ENCODE data around the gene WDR86.
A peak's percentile ranks its signal among the peaks of the same experiment; 100 is the strongest.

WDR86 gene

DNA sequence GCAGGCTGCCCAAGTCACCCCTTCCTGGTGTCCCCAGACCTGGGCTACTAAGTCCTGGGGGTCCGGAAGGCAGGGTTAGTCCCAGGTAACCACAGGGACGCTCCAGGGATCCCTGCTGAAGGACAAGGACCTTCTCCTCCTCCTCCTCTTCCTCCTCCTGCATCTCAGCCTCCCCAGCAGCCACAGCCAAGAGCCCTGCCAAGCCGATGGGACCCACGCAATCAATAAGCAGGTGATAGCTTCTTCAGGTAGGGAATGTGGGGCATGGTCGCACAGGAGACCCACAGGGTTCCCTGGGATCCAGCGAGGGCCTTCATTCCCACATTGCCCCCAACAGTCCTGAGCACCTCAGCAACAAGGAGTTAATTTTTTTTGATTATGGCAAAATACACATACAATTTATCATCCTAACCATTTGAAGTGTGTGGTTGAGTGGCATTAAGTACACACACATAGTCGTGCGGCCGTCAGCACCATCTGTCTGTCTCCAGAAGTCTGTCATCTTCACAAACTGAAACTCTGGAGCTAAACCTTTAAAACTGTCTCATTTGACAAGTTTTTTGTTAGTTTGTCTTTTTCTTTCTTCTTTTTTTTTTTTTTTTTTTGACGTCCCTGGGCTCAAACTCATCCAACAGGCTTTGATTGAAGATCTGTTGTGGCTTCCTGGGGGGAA is 18.0 kb upstream of the WDR86 start:
- no peak for DNase-seq
- Histone ChIP-seq H3K27me3 (ENCODE audit: insufficient read depth, low read depth, severe bottlenecking) (no peaks in the 10 kb centered on the region), H3K4me3 (ENCODE audit: low read depth, low read length) (no peak overlapping the region), H3K27ac (peak overlapping the region; percentile 79), H3K36me3 (no peaks in the 10 kb centered on the region), H3K9me3 (ENCODE audit: severe bottlenecking) (no peaks in the 10 kb centered on the region)
- TF ChIP-seq, protein P1, sequence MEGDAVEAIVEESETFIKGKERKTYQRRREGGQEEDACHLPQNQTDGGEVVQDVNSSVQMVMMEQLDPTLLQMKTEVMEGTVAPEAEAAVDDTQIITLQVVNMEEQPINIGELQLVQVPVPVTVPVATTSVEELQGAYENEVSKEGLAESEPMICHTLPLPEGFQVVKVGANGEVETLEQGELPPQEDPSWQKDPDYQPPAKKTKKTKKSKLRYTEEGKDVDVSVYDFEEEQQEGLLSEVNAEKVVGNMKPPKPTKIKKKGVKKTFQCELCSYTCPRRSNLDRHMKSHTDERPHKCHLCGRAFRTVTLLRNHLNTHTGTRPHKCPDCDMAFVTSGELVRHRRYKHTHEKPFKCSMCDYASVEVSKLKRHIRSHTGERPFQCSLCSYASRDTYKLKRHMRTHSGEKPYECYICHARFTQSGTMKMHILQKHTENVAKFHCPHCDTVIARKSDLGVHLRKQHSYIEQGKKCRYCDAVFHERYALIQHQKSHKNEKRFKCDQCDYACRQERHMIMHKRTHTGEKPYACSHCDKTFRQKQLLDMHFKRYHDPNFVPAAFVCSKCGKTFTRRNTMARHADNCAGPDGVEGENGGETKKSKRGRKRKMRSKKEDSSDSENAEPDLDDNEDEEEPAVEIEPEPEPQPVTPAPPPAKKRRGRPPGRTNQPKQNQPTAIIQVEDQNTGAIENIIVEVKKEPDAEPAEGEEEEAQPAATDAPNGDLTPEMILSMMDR (IDR thresholded peaks at IDR 0.05; ENCODE audit: low read depth, low read length): no peak

GRCh38 chr7:151426904-151427704 is 17.3 kb upstream of the WDR86 start:
- Histone ChIP-seq H3K9me3 (ENCODE audit: severe bottlenecking) (no peaks in the 10 kb centered on the region), H3K4me3 (ENCODE audit: low read depth, low read length) (no peak overlapping the region), H3K27ac (no peak overlapping the region; the same call in 1 of the 2 replicates), H3K36me3 (no peaks in the 10 kb centered on the region), H3K27me3 (ENCODE audit: insufficient read depth, low read depth, severe bottlenecking) (no peaks in the 10 kb centered on the region)
- DNase-seq: no peak
- TF ChIP-seq, protein P1 (IDR thresholded peaks at IDR 0.05; ENCODE audit: low read depth, low read length): no peak

DNA sequence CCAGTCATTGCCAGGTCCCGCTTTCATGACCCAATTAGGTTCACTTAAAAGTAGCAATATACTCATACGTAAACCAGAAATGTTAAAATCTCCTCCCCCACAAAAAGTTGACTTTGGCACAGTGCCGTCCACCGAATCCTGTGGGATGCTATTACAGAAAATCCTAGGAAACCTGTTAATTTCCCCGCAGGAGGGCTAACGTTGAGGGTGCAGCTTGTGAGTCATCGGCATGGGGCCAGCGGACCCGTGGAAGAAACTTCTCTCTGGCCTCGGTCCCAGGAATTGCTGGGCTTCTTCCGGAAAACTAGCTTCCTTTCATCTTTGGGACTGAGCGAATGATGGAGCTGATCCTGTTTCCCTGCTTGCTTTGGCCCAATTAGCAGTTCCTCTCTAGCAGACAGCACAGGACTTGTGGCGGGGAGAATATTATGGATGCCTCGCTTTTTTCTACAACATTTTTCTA is 16.6 kb upstream of the WDR86 start:
- H3K27ac ChIP-seq: no peak overlapping the region
- H3K4me3 ChIP-seq (ENCODE audit: low read depth, low read length): no peak overlapping the region
- no peaks in the 10 kb centered on the region for H3K36me3 ChIP-seq
- no peaks in the 10 kb centered on the region for H3K27me3 ChIP-seq (ENCODE audit: insufficient read depth, low read depth, severe bottlenecking)
- TF ChIP-seq, protein P1 (IDR thresholded peaks at IDR 0.05; ENCODE audit: low read depth, low read length): no peak
- DNase-seq: no peak
- H3K9me3 ChIP-seq (ENCODE audit: severe bottlenecking): no peaks in the 10 kb centered on the region

- Histone ChIP-seq H3K27me3 (ENCODE audit: insufficient read depth, low read depth, severe bottlenecking) (no peaks in the 10 kb centered on the region), H3K27ac (no peak overlapping the region), H3K9me3 (ENCODE audit: severe bottlenecking) (no peaks in the 10 kb centered on the region), H3K36me3 (no peaks in the 10 kb centered on the region), H3K4me3 (ENCODE audit: low read depth, low read length) (no peak overlapping the region)
- TF ChIP-seq, protein P1 (IDR thresholded peaks at IDR 0.05; ENCODE audit: low read depth, low read length): no peak
- DNase-seq: peak; percentile 43
These were observed 16.0 kb upstream of the WDR86 start for GRCh38 chr7:151425670-151426440.

GRCh38 chr7:151424799-151425198 is 15.0 kb upstream of the WDR86 start:
- H3K4me3 ChIP-seq (ENCODE audit: low read depth, low read length): no peak overlapping the region
- DNase-seq: no peak
- no peak overlapping the region for H3K27ac ChIP-seq
- H3K36me3 ChIP-seq: no peaks in the 10 kb centered on the region
- H3K27me3 ChIP-seq (ENCODE audit: insufficient read depth, low read depth, severe bottlenecking): no peaks in the 10 kb centered on the region
- TF ChIP-seq, protein P1 (IDR thresholded peaks at IDR 0.05; ENCODE audit: low read depth, low read length): no peak
- no peaks in the 10 kb centered on the region for H3K9me3 ChIP-seq (ENCODE audit: severe bottlenecking)

Data from WERI-Rb-1 (cell line).